CD14-positive monocyte (primary cell): ENCODE results near the gene UGT1A9. TPM values are rescaled to one million over a fixed set of nuclear protein-coding genes. Genes with fewer than 3 reads are reported as not detected.
"Not testable (repeated sequence)": the region's sequence is repeated elsewhere in the genome, so short reads cannot be mapped to it uniquely, and the experiment has no call there.

Source experiments
- DNase-seq, 3 donors: peaks; one replicate each; pipeline ENCODE4 v3.0.0-alpha.2; 2011 to 2022
- H2AFZ ChIP-seq: 2 replicates; pipeline ENCODE4 v1.6.0; 2012; ENCODE audit warnings: mild to moderate bottlenecking, low read depth, low read length, inconsistent platforms; ENCODE audit not compliant: insufficient read depth, poor library complexity, severe bottlenecking
- H3K27ac ChIP-seq, 2 donors: 1 replicate in 1 of 2; 2 replicates in 1 of 2; pipeline ENCODE4 v1.5.1; 2012 to 2013; ENCODE audit warnings: low read length in 2 of 2, control low read depth in 1 of 2, inconsistent platforms in 1 of 2, low read depth in 1 of 2, mild to moderate bottlenecking in 1 of 2
- H3K27me3 ChIP-seq, 2 donors: one replicate each; pipeline versions ENCODE4 v1.6.0 to v1.6.1; 2011 to 2013; ENCODE audit warnings: low read length in 2 of 2; ENCODE audit not compliant: control insufficient read depth in 2 of 2, insufficient read depth in 2 of 2
- H3K36me3 ChIP-seq, 2 donors: replicated peaks in 1 of 2; 1 replicate in 1 of 2; 2 replicates in 1 of 2; pipeline versions ENCODE4 v1.5.1 to v1.6.1; 2012 to 2013; ENCODE audit warnings: low read length in 2 of 2, control low read depth in 1 of 2, inconsistent platforms in 1 of 2, mild to moderate bottlenecking in 1 of 2; ENCODE audit not compliant: insufficient read depth in 2 of 2, control insufficient read depth in 1 of 2
- H3K4me1 ChIP-seq, 2 donors: 1 replicate in 1 of 2; 2 replicates in 1 of 2; pipeline versions ENCODE4 v1.5.1 to v1.6.1; 2012 to 2013; ENCODE audit warnings: low read length in 2 of 2, control low read depth in 1 of 2, inconsistent platforms in 1 of 2, mild to moderate bottlenecking in 1 of 2, moderate library complexity in 1 of 2; ENCODE audit not compliant: insufficient read depth in 2 of 2, control insufficient read depth in 1 of 2
- H3K4me2 ChIP-seq: replicated peaks from 2 replicates; pipeline ENCODE3; 2012; ENCODE audit warnings: low read length, moderate library complexity, mild to moderate bottlenecking; ENCODE audit not compliant: poor library complexity, severe bottlenecking; ENCODE audit errors: extremely low read depth
- H3K4me3 ChIP-seq, 3 experiments: fragments of 200-600 bp in 1 of 3; sonication (generic) in 1 of 3; replicated peaks in 1 of 3; 1 replicate in 2 of 3; 2 replicates in 1 of 3; pipeline ENCODE4 v1.5.1; 2011 to 2013; ENCODE audit warnings: low read length in 3 of 3, mild to moderate bottlenecking in 3 of 3, control low read depth in 2 of 3, low read depth in 2 of 3, inconsistent platforms in 1 of 3, moderate library complexity in 1 of 3
- H3K79me2 ChIP-seq: 2 replicates; pipeline ENCODE4 v1.6.0; 2012; ENCODE audit warnings: mild to moderate bottlenecking, control low read depth, inconsistent platforms, low read length, moderate library complexity; ENCODE audit not compliant: insufficient read depth
- H3K9ac ChIP-seq: 2 replicates; pipeline ENCODE4 v1.6.0; 2017; ENCODE audit warnings: low read length, mild to moderate bottlenecking; ENCODE audit not compliant: insufficient read depth, poor library complexity, severe bottlenecking
- H3K9me3 ChIP-seq, 2 donors: replicated peaks in 1 of 2; 1 replicate in 1 of 2; 2 replicates in 1 of 2; pipeline versions ENCODE4 v1.5.1 to v1.6.1; 2012 to 2013; ENCODE audit warnings: low read length in 2 of 2, control low read depth in 1 of 2; ENCODE audit not compliant: control insufficient read depth in 1 of 2, insufficient read depth in 1 of 2
- H4K20me1 ChIP-seq: 2 replicates; pipeline ENCODE4 v1.6.0; 2012; ENCODE audit warnings: mild to moderate bottlenecking, low read length, control low read depth, moderate library complexity; ENCODE audit not compliant: insufficient read depth
- H3K27ac Mint-ChIP-seq, 7 donors: one replicate each; pipeline ENCODE4 v1.8.0; 2020; ENCODE audit warnings: mild to moderate bottlenecking in 7 of 7, mixed read lengths in 7 of 7, moderate library complexity in 6 of 7, inconsistent platforms in 2 of 7
- H3K27me3 Mint-ChIP-seq, 3 donors: one replicate each; pipeline ENCODE4 v1.8.0; 2021 to 2022; ENCODE audit warnings: low read depth in 3 of 3, mild to moderate bottlenecking in 3 of 3, mixed read lengths in 3 of 3, moderate library complexity in 3 of 3, inconsistent platforms in 1 of 3
- H3K36me3 Mint-ChIP-seq, 2 donors: one replicate each; pipeline ENCODE4 v1.8.0; 2020; ENCODE audit warnings: mixed read lengths in 2 of 2, inconsistent platforms in 1 of 2, mild to moderate bottlenecking in 1 of 2
- H3K4me1 Mint-ChIP-seq: one replicate; pipeline ENCODE4 v1.8.0; 2020; ENCODE audit warnings: mild to moderate bottlenecking, mixed read lengths
- H3K4me3 Mint-ChIP-seq, 2 donors: one replicate each; pipeline ENCODE4 v1.8.0; 2020; ENCODE audit warnings: mild to moderate bottlenecking in 2 of 2, mixed read lengths in 2 of 2, moderate library complexity in 1 of 2
- H3K9me3 Mint-ChIP-seq, 7 donors: one replicate each; pipeline ENCODE4 v1.8.0; 2020 to 2022; ENCODE audit warnings: mixed read lengths in 7 of 7, mild to moderate bottlenecking in 6 of 7, moderate library complexity in 6 of 7, inconsistent platforms in 2 of 7
- CTCF ChIP-seq: fragments of 200-600 bp; IDR thresholded peaks from one replicate; pipeline ENCODE4 v1.8.0; 2022; ENCODE audit warnings: antibody characterized with exemption, mild to moderate bottlenecking
- WGBS: methylation state at CpG from one replicate; pipeline ENCODE4 v1.1.5; 2013; ENCODE audit warnings: missing lambda C conversion rate; ENCODE audit not compliant: insufficient coverage; 5-methylcytosine and 5-hydroxymethylcytosine counted together
- intact Hi-C, 2 donors: fragments of 100-400 bp; cut with micrococcal nuclease; formaldehyde crosslinking; loops; one replicate each; pipeline versions ENCODE4 v1.15.0 to v1.15.1; 2023
- polyA plus RNA-seq, 3 donors: library from polyadenylated mRNA; depleted of rRNA in 1 of 3; unstranded in 2 of 3; stranded (reverse) in 1 of 3; fragments of 300-500 nt in 2 of 3; fragments of >200 nt in 1 of 3; fragmentation: Illumina TruSeq in 2 of 3; gene quantifications; 1 replicate in 2 of 3; 2 replicates in 1 of 3; pipeline ENCODE4 v1.2.3, GENCODE V29; 2012 to 2021

Gene UGT1A9
- polyA plus RNA-seq, 3 donors, result not detected

- Mint-ChIP-seq H3K4me3 (no peak within 1 kb of the TSS), H3K27me3 (peaks cover 2 to 8% (median 5%) of the 10 kb centered on the region in 3 donors), H3K36me3 (no peaks in the 10 kb centered on the region), H3K27ac (peak within 1 kb of the TSS in 1 of 7 donors; percentile 25), H3K4me1 (no peaks in the 10 kb centered on the region), H3K9me3 (peaks cover 0 to 2% (median 0%) of the 10 kb centered on the region in 7 donors)
- Histone ChIP-seq H3K79me2 (no peaks in the 10 kb centered on the region), H3K4me1 (no peaks in the 10 kb centered on the region), H3K4me3 (no peak within 1 kb of the TSS), H2AFZ (no peak within 1 kb of the TSS), H3K9me3 (no peaks in the 10 kb centered on the region), H3K36me3 (no peaks in the 10 kb centered on the region), H4K20me1 (no peaks in the 10 kb centered on the region), H3K27me3 (no peaks in the 10 kb centered on the region), H3K27ac (no peak within 1 kb of the TSS), H3K9ac (no peak within 1 kb of the TSS), H3K4me2 (no peak within 1 kb of the TSS)
- 90% methylated on average over 6 of the region's 8 CpGs for WGBS
- TF ChIP-seq CTCF, result no peak
- DNase-seq, result no peak
- intact Hi-C loops, result no loop called here
Measured at GRCh38 chr2:233728723-233729301, 57.1 kb downstream of the UGT1A9 start, which contains the start of gene UGT1A3. Gene UGT1A3, plus strand, starts transcription at chr2:233729042. Its CDS starts 85 bp downstream, at chr2:233729127.

GRCh38 chr2:233736868-233737653 lies 65.4 kb downstream of the UGT1A9 start:
- H3K27ac ChIP-seq, H3K9ac ChIP-seq, H3K27ac Mint-ChIP-seq, H3K27me3 ChIP-seq, H3K79me2 ChIP-seq, H4K20me1 ChIP-seq, H3K9me3 Mint-ChIP-seq, H3K4me3 ChIP-seq, H3K4me2 ChIP-seq, H3K36me3 Mint-ChIP-seq, H3K27me3 Mint-ChIP-seq, H3K4me1 ChIP-seq, H3K4me1 Mint-ChIP-seq, H2AFZ ChIP-seq, H3K4me3 Mint-ChIP-seq, intact Hi-C loops, H3K9me3 ChIP-seq, DNase-seq, H3K36me3 ChIP-seq: not testable (repeated sequence)
- 88% methylated on average over 12 of the region's 14 CpGs for WGBS
